HG03520 (cell line): Measurements from ENCODE around the gene ARRDC2.
"Not testable (repeated sequence)": the region's sequence is repeated elsewhere in the genome, so short reads cannot be mapped to it uniquely, and the experiment has no call there.

Experiments used
- ATAC-seq: cut with Tn5 transposase; IDR thresholded peaks from one replicate; pipeline ENCODE4 v1.9.1; 2021; ENCODE audit warnings: mild to moderate bottlenecking, moderate library complexity; ENCODE audit not compliant: unreplicated experiment

The ARRDC2 gene

DNA sequence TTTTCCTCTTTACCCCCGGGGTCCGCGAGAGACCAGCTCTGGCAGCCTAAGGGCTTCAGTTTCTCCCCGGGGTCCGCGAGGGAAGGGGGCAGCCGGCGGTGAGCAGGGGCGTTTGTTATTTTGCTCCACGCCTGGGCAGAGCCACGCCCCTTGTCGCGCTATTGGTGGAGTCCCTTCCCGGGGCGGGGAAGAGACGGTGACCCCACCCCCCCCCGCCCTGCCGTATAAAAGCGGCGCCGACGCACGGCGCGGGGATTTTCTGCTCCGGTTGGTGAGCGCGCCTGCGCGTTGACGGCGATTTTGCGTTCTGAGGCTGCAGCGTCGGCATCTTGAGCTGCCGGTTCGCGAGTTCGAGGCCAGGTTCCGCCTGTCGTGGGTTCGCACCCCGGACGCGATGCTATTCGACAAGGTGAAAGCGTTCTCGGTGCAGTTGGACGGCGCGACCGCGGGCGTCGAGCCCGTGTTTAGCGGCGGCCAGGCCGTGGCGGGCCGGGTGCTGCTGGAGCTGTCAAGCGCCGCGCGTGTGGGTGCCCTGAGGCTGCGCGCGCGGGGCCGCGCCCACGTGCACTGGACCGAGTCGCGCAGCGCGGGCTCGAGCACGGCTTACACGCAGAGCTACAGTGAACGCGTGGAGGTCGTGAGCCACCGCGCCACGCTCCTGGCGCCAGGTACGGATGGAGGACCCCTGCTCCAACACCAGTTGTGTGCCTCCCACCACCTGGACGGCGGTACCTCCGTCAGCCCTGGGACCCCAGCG lies at the start of gene ARRDC2:
Gene ARRDC2, plus strand, starts transcription at position 254 of the 757 bp plus-strand sequence. Its CDS starts 141 bp downstream, at position 395.
- ATAC-seq: no peak

DNA sequence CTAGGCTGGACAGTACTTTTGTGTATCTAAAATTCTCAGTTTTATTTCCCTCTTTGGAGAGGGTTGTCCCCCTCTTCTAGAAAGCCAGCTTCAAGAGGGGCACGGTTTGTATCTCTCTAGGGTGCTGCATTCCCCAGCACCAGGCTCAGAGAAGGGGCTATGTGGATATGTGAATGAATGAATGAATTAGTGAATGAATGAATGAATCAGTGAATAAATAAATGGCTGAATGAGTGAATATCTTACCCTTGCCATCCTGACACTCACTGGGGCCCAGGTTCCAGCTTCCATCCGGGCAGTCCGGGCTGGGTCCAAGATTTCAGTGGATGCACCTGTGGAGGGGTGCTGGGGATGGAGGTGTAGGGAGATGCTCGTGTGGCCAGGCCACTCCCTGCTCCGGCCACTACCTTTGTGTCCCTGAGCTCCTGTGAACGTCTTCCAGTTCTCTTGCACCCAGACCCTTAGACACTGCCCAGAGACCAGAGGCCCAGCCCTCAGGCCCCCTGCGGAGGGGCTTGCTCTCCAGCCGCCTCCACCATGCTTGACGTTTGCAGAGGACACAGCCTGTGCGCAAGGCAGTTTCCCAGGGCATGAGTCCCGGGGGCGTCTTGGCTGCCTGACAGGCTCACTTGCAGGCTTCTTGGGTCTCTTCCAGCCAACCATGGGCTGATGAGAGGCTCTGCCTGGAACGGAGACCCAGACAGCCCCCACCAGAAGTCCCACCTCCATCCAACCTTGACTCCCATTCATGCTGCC lies 43.9 kb upstream of the ARRDC2 start:
- no peak for ATAC-seq

DNA sequence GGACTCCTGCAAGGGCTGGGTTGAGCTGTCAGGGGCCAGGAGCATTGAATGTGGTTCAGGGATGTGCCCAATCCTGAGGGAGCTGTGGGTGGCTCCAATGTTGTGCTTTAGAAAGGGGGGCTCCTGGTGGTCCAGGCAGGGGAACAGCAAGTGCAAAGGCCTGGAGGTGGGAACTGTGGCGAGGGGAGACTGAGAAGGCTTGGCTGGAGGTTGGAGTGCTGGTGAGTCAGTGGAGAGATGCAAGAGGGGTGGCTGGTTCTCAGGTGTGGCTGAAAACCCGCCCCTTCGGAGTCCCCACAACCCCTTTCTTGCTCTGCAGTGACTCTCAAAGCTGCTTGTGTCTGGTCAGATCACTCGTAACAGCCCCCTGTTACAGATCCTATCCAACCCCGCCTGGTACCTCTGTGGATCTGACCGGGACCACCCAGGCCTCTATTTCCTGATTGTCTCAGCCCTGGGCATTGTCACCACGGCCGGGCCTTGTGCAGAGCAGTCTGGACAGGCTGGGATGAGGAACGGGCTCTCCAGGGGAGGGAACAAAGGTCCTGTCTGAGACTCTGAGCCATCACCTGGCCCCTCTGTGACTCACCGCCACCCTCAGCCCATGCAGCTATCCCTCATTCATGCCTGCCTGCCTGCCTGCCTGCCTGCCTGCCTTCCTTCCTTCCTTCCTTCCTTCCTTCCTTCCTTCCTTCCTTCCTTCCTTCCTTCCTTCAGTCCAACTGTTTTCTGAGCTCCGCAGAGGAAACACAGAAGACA lies 42.4 kb upstream of the ARRDC2 start:
- ATAC-seq: no peak

DNA sequence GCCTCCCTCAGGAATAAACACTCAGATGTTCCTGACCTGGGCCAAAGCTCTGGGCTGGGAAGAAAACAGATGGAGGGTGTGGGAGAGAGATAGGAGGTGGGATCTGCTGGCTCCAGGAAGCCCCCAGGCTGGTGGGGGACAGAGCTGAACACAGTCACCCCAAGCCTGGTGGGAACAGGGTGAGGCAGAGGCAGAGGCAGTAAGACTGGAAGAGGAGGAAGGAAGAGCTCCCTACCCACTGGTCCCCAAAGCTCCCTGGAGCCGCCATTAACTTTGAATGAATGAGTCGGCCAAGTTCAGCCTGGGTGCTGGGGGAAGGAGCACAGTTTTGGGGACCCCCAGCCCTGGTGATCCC lies 41.9 kb upstream of the ARRDC2 start:
- ATAC-seq: no peak

DNA sequence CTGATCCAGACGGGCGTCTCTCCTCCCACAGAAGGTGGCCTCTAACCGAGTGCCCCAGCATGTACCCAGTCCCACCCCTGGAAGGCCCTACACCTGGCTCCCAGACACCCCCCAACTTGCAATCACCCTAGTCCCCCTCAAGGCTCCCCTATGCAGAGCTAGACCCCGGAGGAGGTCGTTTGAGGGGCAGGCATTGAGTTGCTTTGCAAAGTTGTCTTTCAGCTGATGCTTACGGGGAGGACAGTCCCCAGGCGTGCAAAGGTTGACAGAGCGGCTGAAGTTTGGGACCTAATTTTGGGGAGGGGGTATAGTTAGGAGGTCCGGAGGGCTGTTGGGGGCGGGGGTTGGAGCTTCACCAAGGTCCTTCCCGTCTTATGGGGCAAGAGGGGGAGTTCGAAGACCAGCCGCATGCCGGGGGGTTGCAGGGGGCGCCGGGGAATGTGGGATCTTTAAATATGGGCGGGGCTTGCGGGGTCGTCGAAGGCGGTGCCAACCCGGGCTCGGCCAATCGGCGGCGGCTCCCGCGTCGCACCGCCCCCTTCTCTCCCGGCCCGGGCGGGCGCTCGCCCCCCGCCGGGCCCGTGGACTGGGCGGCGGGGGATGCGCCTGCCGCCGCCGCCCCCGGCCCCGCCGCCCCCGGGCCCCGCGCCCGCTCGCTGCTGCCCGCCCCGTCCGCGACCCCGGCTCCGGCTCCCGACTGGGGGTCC lies 41.3 kb upstream of the ARRDC2 start, which contains the start of gene KCNN1:
Gene KCNN1, plus strand, starts transcription at position 558 of the 707 bp plus-strand sequence. CDS start 6,782 bp downstream, outside the sequence.
- ATAC-seq: no peak

DNA sequence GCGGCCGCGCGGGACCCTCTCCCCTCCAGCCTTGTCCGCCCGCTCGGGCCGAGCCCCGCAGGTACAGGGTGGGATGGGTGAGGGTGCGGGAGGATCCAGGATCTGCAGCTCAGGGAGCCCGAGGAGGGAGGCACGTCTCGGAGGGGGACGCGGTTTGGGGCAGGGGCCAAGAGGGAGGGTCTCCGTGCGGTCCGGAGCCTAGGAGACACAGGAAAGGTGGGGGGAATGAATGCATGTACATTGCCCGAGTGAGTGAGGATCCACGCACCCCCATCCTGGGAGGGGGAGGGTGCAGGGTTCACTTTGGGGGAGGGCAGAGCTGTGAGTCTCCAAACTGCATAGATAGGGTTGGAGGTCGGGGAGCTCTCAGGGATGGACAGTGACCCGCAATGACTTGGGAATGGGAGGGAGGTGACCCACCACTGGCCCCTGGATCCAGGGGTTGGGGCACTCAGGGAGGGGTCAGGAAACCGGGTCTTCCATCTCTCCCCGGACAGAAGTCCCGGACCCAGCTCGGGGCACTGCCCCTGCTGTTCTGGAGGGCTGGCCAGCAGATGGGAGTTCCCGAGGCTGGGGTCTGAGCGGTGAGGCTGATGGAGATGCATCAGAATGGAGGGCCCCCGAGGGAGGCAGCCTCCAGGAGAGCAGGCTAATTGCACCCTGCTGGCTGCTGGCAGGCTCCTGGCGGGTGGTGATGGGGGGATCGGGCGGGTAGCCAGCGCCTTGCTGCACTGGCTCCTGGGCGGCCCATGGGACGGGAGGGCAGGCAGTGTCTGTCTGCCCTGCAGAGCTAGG lies 40.5 kb upstream of the ARRDC2 start:
- ATAC-seq: no peak

DNA sequence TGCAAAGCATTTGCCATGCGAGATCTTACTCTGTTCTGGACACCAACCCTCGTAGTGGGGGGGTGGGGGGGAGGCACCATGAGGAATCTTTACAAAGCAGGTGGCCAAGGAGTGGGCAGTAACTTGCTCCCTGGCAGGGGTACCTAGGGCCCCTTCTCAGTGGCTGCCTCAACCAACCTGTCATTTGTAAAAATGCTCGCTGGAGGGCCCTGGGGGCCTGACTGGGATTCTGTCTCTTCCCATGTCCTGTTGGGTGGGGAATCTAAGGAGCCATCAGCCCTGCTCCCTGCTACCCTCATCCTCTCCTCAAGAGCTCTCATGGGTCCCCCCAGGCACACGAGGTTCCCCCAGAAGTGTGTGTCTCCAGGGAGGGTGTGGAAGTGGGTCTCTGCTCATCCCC lies 39.6 kb upstream of the ARRDC2 start:
- ATAC-seq: no peak

DNA sequence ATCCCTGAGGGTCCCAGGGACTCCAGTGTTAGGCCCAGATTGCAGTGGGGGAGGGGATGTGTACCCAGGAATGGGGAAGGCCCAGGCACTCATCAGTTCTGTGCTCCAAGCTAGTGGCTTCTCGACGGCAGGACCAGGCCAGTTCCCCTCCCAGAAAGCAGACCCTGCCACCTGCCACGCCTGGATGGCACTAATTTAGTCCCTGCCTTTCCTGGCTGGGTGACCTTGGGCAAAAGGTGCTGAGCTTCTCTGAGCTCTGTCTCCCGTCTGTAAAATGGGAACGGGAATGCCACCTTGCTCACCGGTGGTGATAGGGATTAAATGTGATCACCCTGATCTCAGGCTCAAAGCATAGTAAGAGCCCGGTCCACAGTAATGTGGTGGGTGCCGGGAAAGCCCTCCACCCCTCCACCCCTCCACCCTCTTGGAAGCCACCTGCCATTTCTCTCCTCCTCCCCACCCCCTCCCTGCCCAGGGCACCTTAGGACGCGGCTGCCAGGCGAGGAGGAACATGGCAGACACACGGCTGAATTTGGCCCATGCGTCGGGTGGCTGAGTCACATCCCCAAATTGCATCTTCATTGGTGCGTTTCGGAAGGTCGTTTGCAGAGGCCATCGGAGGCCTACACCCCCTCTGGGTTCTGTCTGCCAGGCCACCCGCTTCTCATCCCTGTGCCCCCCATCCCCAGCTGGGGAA lies 38.7 kb upstream of the ARRDC2 start:
- ATAC-seq: no peak

DNA sequence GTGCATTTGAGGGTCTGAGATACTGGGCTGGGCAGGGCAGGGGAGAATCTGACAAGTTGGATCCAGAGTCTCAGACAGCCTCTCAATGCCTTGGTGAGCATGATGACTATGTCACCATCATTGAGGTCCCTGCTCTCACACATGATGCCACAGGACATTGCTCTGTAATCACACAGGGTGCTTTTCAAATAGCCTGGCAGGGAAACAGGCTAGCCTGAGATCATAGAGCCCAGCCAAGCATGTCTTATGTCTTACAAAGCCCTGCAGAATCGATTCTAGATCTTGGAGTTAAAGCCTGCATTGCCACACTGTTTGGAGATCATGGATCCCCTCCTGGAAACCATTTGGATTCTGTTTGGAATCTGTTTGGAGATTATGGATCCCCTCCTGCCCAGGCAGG lies 35.7 kb upstream of the ARRDC2 start:
- no peak for ATAC-seq

DNA sequence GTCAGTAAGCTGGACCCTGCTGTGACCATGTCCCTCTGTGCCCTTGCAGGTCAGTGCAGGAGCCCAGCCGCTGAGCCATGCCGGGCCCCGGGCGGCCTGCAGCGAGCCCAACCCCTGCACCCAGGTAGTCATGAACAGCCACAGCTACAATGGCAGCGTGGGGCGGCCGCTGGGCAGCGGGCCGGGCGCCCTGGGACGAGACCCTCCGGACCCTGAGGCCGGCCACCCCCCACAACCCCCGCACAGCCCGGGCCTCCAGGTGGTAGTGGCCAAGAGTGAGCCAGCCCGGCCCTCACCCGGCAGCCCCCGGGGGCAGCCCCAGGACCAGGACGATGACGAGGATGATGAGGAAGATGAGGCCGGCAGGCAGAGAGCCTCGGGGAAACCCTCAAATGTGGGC lies 34.2 kb upstream of the ARRDC2 start:
- ATAC-seq: no peak

DNA sequence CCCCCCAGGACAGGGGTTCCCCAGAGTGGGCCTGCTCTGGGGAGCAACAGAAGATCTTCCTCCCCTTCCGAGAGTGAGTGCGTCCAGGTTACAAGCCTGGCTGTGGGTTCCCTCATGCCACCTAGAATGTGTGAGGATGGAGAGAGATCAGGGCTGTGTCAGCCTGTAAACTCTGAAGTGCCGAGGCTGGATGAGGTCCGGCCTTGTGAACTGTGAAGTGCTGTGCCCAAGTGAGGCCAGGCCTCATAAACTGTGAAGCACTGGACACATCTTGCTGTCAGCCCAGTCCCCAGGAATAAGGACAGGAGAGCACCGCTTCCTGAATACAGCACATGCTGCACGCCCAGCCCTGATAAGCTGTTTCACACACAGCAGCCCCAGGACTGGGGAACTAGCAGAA lies 33.4 kb upstream of the ARRDC2 start:
- ATAC-seq: no peak

DNA sequence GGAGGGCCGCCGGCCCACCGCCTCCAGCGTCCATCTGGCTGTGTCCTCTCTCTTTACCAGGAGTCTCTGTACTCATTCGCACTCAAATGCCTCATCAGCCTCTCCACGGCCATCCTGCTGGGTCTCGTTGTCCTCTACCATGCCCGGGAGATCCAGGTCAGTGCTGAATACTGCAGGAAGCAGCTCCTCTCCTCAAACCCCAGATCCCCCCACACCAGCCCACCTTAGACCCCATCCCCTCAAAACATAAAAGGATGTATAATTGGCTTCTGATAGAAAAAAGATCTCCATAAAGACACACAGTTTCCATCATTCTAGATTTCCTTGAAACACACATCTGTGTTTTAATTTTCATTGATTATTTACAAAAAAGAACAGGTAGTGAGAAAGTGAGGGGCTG lies 32.9 kb upstream of the ARRDC2 start:
- no peak for ATAC-seq

DNA sequence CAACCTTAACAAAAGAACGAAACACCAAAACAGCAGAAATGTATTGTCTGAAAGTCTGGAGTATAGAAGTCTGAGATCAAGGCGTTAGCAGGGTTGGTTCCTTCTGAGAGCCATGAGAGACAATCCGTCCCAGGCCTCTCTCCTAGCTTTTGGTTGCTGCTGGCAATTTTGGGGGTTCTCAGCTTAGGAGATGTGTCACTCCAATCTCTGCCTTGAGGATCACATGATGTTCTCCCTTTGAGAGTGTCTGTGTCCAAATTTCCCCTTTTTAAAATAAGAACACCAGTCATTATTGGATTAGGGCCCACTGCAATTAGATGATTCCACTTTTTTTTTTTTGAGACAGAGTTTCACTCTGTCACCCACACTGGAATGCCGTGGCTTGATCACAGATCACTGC lies 30.9 kb upstream of the ARRDC2 start:
- no peak for ATAC-seq

DNA sequence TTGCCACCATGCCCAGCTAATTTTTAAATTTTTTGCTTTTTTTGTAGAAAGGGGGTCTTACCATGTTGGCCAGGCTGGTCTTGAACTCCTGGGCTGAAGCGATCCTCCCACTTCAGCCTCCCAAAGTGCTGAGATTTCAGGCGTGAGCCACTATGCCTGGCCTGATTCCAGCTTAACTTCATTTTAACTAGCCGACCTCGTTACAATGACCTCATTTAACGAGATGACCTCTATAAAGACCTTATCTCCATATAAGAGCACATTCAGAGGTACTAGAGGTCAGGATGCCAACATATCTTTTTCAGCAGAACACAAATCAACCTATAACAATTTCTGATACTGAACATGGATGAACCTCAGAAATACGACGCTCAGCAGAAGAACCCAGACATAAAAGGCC lies 30.5 kb upstream of the ARRDC2 start:
- no peak for ATAC-seq

DNA sequence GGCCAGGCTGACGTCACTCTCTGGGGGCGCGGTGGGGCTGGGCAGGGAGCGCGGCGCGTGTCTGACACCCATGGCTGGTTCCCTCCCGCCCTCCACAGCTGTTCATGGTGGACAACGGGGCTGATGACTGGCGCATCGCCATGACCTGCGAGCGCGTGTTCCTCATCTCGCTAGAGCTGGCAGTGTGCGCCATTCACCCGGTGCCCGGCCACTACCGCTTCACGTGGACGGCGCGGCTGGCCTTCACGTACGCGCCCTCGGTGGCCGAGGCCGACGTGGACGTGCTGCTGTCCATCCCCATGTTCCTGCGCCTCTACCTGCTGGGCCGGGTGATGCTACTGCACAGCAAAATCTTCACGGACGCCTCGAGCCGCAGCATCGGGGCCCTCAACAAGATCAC lies 26.4 kb upstream of the ARRDC2 start:
- no peak for ATAC-seq

DNA sequence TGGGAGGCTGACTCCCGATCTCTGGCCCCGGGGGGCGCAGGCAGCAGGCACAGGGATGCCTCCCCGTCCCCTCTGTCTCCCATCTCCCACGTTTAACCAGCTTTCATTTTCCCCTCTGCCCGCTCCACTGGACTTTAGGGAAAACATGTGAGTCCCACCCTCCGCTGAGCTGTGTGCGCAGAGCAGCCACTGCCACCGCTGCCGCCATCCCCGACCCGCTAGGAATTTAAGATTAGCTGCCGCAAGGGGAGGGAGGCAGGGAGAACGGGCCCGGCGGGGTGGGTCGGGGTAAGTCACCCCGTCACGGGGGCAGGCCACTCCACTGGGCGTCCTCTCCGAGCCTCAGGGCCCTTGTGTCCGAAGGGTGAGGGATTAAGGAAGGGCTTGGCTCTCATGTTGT lies 25.5 kb upstream of the ARRDC2 start:
- ATAC-seq: no peak

DNA sequence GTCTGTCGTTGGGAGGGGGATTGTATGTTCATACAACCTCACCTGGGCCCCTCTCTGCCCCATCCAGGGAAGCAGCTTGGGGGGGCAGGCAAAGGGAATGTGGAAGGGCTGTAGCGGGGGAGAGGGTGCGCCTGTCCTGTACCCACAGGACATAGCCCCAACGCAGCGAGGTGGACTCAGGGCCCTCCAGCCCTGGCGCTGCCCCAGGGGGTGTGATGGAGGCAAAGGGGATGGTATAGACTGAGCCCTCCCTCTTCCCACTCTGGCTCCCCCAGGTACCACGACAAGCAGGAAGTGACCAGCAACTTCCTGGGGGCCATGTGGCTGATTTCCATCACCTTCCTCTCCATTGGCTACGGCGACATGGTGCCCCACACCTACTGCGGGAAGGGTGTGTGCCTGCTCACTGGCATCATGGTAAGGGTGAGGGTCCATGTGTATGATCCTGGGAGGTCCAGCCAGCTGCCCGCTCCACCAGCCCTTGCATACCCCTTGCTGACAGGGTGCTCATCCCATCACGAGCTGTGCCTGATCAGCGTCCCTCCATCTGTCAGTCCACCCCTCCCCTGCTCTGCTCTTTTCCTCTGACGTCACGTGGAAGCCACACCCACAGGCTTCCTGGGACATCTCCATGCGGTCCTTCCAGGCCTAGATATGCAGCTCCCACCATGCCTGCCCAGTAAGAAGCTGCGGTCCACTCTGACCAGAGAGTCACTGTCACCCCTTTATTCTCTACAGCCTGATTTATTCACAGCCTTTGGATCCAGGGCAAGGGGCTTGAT lies 22.7 kb upstream of the ARRDC2 start:
- no peak for ATAC-seq

DNA sequence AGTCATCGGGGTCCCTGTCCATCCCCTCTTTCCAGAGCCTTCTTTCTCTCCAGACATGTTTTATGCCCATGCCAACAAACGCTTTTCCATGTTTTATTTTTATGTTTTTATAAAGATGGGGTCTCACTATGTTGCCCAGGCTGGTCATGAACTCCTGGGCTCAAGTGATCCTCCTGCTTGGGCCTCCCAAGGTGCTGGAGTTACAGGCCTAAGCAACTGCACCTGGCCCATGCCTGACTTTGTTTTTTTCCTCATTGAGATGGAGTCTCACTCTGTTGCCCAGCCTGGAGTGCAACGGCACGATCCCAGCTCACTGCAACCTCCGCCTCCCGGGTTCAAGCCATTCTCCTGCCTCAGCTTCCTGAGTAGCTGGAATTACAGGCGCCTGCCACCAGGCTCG lies 21.4 kb upstream of the ARRDC2 start:
- ATAC-seq: not testable (repeated sequence)

DNA sequence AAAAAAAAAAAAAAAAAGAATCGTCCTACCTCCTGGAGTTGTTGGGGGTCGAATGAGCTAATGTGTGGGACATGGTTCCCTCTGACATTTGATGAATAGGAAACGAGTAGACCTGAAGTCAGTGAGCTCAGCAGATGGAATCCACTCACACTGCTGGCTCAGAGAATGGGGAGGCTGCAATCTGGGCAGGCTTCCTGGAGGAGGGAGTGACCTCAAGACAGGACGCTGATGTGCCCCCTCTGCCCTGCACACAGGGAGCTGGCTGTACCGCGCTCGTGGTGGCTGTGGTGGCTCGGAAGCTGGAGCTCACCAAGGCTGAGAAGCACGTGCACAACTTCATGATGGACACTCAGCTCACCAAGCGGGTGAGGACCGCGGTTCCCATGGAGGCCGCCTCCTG lies 19.8 kb upstream of the ARRDC2 start:
- no peak for ATAC-seq
